NCI-H446 (cell line): ENCODE data around the gene NUDT8.
"Not testable (repeated sequence)": the region's sequence is repeated elsewhere in the genome, so short reads cannot be mapped to it uniquely, and the experiment has no call there.

Source experiments
- DNase-seq, 2 experiments: peaks; one replicate each; lab custom pipeline; 2025; lab: John Stamatoyannopoulos, UW

NUDT8 gene

GRCh38 chr11:67642173-67643120 lies 12.7 kb upstream of the NUDT8 start:
- no peak for DNase-seq

GRCh38 chr11:67641338-67642172 lies 11.8 kb upstream of the NUDT8 start:
- no peak for DNase-seq

- no peak for DNase-seq
Observed at GRCh38 chr11:67640758-67641337, 11.1 kb upstream of the NUDT8 start.

- DNase-seq = peak in 1 of 2 experiments; percentile 48
Observed at GRCh38 chr11:67640021-67640757, 10.5 kb upstream of the NUDT8 start.

GRCh38 chr11:67639438-67639859 lies 9.7 kb upstream of the NUDT8 start, which contains the start of gene TBX10:
Gene TBX10 (minus strand): TSS chr11:67639763. CDS start chr11:67639472, 291 bp downstream.
- no peak for DNase-seq

- DNase-seq = no peak
Observed at GRCh38 chr11:67638535-67639437, 9.0 kb upstream of the NUDT8 start.

GRCh38 chr11:67637441-67637840 lies 7.7 kb upstream of the NUDT8 start:
- not testable (repeated sequence) for DNase-seq

GRCh38 chr11:67636962-67637361 lies 7.2 kb upstream of the NUDT8 start:
- no peak for DNase-seq

GRCh38 chr11:67635231-67635521 lies 5.4 kb upstream of the NUDT8 start:
- DNase-seq = no peak

- no peak for DNase-seq
Observed at GRCh38 chr11:67634366-67635230, 4.9 kb upstream of the NUDT8 start.

GRCh38 chr11:67633758-67634365 lies 4.1 kb upstream of the NUDT8 start:
- no peak for DNase-seq

- no peak for DNase-seq
Observed at GRCh38 chr11:67632982-67633755, 3.4 kb upstream of the NUDT8 start.

GRCh38 chr11:67632175-67632981 lies 2.6 kb upstream of the NUDT8 start:
- DNase-seq = no peak

GRCh38 chr11:67631853-67632174 lies 2.1 kb upstream of the NUDT8 start:
- no peak for DNase-seq

- no peak for DNase-seq
Observed at GRCh38 chr11:67631411-67631810, 1.7 kb upstream of the NUDT8 start.

- DNase-seq = no peak
Observed at GRCh38 chr11:67630943-67631331, 1.2 kb upstream of the NUDT8 start.

- DNase-seq = peak; percentile 98 to 99
Observed at GRCh38 chr11:67630228-67630942, 648 bp upstream of the NUDT8 start.
